Natural killer cell treated with Interleukin-12 subunit alpha and Interleukin-12 subunit beta and Interleukin-15 and Interleukin-18, amount 100 ng/mL, for 72 hours (primary cell): ENCODE measurements around the gene HEPACAM. TPM values are rescaled to one million over a fixed set of nuclear protein-coding genes. Genes with fewer than 3 reads are reported as not detected.

Experiments used
- ATAC-seq, 2 donors: fragments of 150-1000 bp; cut with Tn5 transposase in 1 of 2; sonication (Bioruptor Pico), chemical (Tn5 transposase) in 1 of 2; 2 replicates each; pipeline ENCODE4 v1.10.0; 2021
- DNase-seq: peaks from one replicate; pipeline ENCODE4 v3.0.0; 2022; ENCODE audit warnings: low spot score
- H3K27ac Mint-ChIP-seq, 2 donors: 1 replicate in 1 of 2; 2 replicates in 1 of 2; pipeline ENCODE4 v1.8.0; 2022; ENCODE audit warnings: mixed read lengths in 2 of 2, mild to moderate bottlenecking in 1 of 2, moderate library complexity in 1 of 2
- H3K27me3 Mint-ChIP-seq, 2 donors: 1 replicate in 1 of 2; 2 replicates in 1 of 2; pipeline ENCODE4 v1.8.0; 2022; ENCODE audit warnings: mixed read lengths in 2 of 2
- H3K36me3 Mint-ChIP-seq: one replicate; pipeline ENCODE4 v1.8.0; 2022; ENCODE audit warnings: mixed read lengths
- H3K4me1 Mint-ChIP-seq, 2 donors: 1 replicate in 1 of 2; 2 replicates in 1 of 2; pipeline ENCODE4 v1.8.0; 2022; ENCODE audit warnings: low read depth in 2 of 2, mixed read lengths in 2 of 2, mild to moderate bottlenecking in 1 of 2
- H3K4me3 Mint-ChIP-seq: one replicate; pipeline ENCODE4 v1.8.0; 2022; ENCODE audit warnings: mixed read lengths
- H3K9me3 Mint-ChIP-seq: 2 replicates; pipeline ENCODE4 v1.8.0; 2022; ENCODE audit warnings: mixed read lengths
- total RNA-seq, 2 donors: library from RNA; stranded (reverse); gene quantifications; one replicate each; pipeline ENCODE4 v1.2.3, GENCODE V29; 2022

HEPACAM gene
- total RNA-seq, 2 donors from 2014 or later = not detected

DNA sequence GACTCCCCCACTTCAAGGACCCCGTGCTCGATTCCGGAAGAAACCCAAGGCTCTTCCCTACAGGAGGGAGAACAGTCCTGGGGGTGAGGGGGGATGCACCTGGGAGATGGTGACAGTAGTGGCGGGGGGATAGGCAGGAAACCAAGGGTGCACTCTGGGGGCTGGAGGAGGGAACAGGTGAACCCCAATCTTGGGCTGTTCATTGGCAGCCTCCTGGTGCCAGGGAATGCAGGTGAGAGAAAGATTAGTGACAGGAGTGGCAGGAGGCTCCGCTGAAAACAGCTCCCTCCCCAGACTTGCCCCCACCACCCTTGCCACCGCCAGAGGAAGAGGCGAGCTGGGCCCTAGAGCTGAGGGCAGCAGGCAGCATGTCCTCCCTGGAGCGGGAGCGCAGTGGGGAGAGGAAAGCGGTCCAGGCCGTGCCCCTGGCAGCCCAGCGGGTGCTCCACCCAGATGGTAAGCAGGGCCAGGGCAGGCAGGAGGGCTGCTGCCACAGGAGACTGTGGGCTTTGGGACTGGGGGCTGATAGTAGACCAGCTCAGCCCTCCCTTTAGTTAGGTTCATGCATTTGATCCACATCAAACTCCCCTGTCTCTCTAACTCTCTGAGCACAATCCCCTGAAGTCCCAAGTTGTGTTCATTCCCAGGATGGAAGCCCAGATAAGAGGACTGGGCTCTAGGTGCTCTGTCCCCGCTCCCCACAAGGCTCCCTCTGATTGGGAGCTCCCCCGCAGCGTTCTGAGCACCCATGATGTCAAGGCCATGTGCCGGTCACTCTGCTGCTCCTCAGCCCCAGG lies 56.2 kb downstream of the HEPACAM start:
- Mint-ChIP-seq H3K4me3 (no peak overlapping the region), H3K36me3 (no peaks in the 10 kb centered on the region), H3K4me1 (peaks cover 14 to 20% of the 10 kb centered on the region in 2 donors), H3K27ac (no peak overlapping the region), H3K9me3 (no peaks in the 10 kb centered on the region), H3K27me3 (no peaks in the 10 kb centered on the region)
- DNase-seq = no peak
- ATAC-seq = no peak

DNA sequence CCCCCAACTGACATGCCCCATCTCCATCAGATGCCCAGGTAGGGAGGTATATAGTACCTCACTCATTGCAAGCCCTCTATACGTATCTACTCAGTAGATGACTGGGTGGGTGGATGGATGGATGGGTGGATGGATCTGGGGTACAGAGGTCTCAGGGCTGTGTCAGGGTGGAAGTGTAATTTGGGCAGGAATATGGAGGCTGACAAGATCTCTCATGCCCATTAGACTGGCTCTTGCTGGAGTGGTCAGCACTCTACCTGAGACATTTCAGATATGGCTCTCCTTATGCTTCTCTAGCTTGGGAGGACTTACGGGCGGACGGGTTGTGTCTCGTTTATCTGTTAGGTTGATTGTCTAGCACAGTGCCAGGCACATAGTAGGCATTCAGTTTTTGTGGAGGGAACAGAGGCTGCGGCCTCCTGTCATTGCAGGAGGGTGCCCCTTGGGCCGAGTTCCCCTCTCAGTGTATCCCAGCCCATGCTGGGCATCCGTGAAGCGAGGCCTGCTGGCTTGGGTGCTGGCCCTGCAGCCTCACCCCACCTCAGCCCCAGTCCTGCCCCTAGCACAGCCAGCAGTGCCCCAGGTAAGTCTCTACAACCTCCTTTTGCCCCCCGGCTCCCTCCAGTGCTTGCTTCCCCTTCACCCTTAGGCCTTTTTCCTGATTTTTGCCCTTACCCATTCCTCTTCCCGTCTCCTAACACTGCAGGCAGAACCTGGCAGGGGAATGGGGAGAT lies 56.9 kb downstream of the HEPACAM start:
- Mint-ChIP-seq H3K4me1 (peaks cover 14 to 20% of the 10 kb centered on the region in 2 donors), H3K4me3 (no peak overlapping the region), H3K27me3 (peaks cover 1 to 3% of the 10 kb centered on the region in 2 donors), H3K27ac (no peak overlapping the region), H3K36me3 (no peaks in the 10 kb centered on the region), H3K9me3 (no peaks in the 10 kb centered on the region)
- no peak for ATAC-seq
- no peak for DNase-seq

DNA sequence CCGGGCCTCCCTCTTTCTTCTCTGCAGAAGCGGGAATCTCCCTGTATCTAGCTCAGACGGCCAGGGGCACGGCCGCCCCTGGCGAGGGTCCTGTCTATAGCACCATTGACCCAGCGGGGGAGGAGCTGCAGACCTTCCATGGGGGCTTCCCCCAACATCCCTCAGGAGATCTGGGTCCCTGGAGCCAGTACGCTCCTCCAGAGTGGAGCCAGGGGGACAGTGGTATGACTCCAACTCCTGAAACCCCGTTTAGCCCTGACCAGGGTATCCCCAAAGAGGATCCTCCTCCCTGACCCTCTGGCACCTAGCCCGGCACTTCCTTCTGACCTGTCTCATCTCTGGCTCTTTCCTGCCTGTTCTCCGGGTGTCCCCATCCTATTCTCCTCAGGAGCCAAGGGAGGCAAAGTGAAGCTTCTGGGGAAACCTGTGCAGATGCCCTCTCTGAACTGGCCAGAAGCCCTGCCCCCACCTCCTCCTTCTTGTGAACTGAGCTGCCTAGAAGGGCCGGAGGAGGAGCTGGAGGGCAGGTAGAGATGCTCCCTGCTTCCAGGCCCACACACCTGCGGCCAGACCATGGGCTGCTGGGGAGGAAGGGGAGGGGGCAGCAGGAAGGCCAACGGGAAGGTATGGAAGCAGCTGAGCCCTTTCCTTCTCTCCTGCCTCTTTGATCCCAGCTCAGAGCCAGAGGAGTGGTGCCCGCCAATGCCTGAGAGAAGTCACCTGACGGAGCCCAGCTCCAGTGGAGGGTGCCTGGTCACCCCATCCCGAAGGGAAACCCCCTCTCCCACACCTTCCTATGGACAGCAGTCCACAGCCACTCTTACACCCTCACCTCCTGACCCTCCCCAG lies 57.7 kb downstream of the HEPACAM start:
- H3K27ac Mint-ChIP-seq = peak overlapping the region in 1 of 2 donors; percentile 50
- ATAC-seq = no peak
- H3K9me3 Mint-ChIP-seq = no peaks in the 10 kb centered on the region

DNA sequence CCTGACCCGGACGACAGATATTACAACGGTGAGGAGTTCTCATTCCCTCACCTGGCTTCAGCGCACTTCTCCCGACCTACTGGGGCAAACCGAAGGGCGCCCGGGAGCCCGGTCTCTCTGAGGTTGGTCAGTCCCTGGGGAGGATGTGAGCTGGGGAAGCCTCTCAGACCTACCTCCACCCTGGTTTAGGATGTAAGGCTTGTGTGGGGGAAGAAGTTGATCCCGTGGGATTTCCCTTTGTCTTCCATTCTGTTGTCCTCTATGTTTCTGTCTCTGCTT lies 58.3 kb downstream of the HEPACAM start:
- Mint-ChIP-seq H3K9me3 (no peaks in the 10 kb centered on the region), H3K27me3 (peaks cover 14% of the 10 kb centered on the region in 2 donors), H3K4me3 (peak overlapping the region; percentile 84), H3K36me3 (no peaks in the 10 kb centered on the region), H3K4me1 (peaks cover 14 to 17% of the 10 kb centered on the region in 2 donors), H3K27ac (peak overlapping the region; percentile 50 to 82)
- no peak for ATAC-seq
- no peak for DNase-seq

More for the DNA sequence above, 57.7 kb downstream of the HEPACAM start:
- Mint-ChIP-seq H3K4me3 (peak overlapping the region; percentile 84), H3K27me3 (peaks cover 9 to 10% of the 10 kb centered on the region in 2 donors), H3K4me1 (peaks cover 14 to 17% of the 10 kb centered on the region in 2 donors), H3K36me3 (no peaks in the 10 kb centered on the region)
- no peak for DNase-seq

DNA sequence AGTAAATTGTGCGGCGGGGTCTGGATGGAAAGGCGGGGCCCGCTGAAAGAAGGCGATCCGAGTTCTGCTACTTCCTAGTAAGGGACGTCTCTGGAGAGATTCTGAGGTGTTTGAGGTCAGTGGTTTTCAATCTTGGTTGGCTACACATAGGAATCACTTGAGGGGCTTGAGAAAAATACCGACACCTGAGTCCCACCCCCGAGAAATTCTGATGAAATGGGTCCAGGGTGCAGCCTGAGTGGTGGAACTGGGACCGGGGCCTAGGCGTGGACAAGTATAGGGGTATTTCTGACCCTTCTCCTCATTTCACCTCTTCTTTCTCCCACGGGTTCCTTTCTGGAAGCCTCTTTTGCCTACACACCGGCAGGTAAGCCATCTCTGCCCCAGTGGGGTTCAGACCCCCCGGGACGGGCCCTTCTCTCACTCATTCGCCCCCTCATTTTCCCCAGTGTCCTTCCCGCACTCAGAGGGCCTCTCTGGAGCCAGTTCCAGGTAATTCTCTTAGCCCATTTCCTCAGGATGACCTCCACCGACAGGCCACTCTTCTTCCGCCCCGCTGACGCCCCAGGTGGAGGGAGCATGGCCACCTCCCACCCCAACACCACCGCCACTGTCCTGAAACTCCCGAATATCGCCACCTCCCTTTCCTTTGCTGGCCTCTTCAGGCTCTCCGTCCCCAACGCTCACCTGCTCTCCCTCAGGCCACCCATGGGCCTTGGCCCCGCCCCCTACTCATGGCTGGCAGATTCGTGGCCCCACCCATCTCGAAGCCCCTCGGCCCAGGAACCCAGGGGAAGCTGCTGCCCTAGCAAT lies 58.8 kb downstream of the HEPACAM start:
- Mint-ChIP-seq H3K4me3 (peak overlapping the region; percentile 84), H3K9me3 (no peaks in the 10 kb centered on the region), H3K36me3 (no peaks in the 10 kb centered on the region), H3K27ac (peak overlapping the region; percentile 50 to 82), H3K4me1 (peaks cover 14 to 17% of the 10 kb centered on the region in 2 donors), H3K27me3 (peaks cover 19% of the 10 kb centered on the region in 2 donors)
- ATAC-seq = no peak
- DNase-seq = no peak

DNA sequence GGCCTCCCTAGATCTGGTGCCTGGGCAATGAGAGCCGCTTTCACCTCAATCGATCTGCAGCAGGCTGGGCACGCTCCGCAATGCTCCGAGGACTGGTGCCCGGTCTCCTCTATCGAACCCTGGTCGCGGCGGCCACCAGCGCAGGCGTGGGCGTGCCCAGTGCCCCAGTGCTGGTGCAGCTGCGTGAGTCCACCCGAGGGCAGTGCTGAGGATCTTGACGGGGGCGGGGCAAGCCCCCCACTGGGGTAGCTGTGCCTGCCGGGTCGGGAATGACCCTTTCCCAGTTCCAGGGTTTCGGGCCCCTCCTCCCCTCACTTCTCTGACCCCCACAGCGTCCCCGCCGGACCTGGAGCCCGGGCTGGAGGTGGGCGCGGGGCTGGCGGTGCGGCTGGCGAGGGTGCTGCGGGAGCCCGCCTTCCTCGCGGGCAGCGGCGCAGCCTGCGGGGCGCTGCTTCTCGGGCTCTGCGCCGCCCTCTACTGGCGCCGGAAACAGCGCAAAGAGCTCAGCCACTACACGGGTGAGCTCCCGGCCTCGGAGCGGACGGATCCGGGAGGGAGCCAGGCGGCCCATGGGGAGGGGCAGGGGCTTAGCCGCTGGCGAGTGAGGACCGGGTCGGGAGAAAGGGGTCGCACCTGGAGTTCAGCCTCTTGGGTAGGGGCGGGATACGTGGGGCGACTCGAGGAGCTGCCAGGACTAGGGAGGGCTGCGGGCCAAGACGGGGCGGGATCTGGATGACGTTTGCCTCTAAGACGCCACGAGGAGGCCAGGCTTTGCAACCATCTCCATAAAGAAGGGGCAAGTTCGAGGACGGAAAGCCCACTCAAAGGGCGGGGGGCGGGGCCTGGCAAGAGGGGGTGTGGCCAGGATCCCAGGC lies 59.7 kb downstream of the HEPACAM start:
- H3K9me3 Mint-ChIP-seq = no peaks in the 10 kb centered on the region
- DNase-seq (peak; percentile 86), ATAC-seq (peak; percentile 93 to 94)
- H3K27me3 Mint-ChIP-seq = peaks cover 24 to 28% of the 10 kb centered on the region in 2 donors
- H3K27ac Mint-ChIP-seq = peak overlapping the region; percentile 50 to 82
- peak overlapping the region; percentile 84 for H3K4me3 Mint-ChIP-seq
- peaks cover 14 to 17% of the 10 kb centered on the region in 2 donors for H3K4me1 Mint-ChIP-seq
- H3K36me3 Mint-ChIP-seq = no peaks in the 10 kb centered on the region

DNA sequence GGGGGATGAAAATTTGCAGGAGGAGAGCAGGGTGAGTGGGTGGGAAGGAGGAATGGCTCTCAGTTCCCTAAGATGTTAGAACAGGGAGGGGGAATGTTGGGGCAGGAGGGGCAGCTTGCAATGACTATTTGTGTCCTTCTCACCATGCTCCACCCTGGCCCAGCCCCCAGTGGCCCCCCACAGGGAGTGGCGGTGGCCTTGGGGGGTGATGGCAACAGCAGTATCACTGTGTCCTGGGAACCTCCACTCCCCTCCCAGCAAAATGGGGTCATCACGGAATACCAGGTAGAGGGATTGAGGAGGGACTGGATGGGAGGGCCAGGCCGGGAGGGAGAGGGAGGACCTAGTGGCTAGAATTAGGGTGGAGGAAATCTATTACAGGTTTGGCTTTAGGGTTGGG lies 60.4 kb downstream of the HEPACAM start:
- Mint-ChIP-seq H3K27ac (no peak overlapping the region), H3K27me3 (peaks cover 28 to 33% of the 10 kb centered on the region in 2 donors), H3K4me1 (peaks cover 14 to 17% of the 10 kb centered on the region in 2 donors), H3K9me3 (no peaks in the 10 kb centered on the region), H3K4me3 (peak overlapping the region; percentile 84), H3K36me3 (no peaks in the 10 kb centered on the region)
- DNase-seq = no peak
- no peak for ATAC-seq

DNA sequence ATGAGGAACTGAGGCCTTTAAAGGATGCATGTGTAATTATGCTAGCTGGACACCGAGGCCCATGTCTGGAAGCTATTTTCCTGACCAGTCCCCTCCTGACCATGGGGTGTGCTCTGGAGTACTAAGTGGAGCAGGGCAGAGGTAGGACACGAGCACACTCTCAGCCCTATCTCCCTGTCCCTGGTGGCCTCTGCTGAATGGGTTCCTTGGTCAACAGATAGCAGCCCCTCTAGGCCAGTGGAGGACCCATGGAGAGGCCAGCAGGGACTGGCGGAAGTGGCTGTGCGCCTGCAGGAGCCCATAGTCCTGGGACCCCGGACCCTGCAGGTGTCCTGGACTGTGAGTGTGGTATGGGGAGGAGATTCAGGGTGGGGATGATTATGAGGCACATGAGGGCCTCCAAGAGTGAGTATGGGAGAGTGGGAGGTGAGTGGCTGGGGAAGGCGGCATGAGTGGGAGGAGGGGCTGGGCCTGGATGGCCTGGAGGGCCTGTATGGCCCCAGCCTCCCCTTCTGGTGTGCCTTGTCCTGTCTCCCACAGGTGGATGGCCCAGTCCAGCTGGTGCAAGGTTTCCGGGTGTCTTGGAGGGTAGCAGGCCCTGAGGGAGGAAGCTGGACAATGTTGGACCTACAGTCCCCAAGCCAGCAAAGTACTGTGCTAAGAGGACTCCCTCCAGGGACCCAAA lies 61.1 kb downstream of the HEPACAM start:
- DNase-seq = no peak
- Mint-ChIP-seq H3K4me1 (peaks cover 14 to 17% of the 10 kb centered on the region in 2 donors), H3K27ac (no peak overlapping the region), H3K36me3 (no peaks in the 10 kb centered on the region), H3K4me3 (peak overlapping the region; percentile 84), H3K9me3 (no peaks in the 10 kb centered on the region), H3K27me3 (peaks cover 35 to 40% of the 10 kb centered on the region in 2 donors)
- no peak for ATAC-seq

DNA sequence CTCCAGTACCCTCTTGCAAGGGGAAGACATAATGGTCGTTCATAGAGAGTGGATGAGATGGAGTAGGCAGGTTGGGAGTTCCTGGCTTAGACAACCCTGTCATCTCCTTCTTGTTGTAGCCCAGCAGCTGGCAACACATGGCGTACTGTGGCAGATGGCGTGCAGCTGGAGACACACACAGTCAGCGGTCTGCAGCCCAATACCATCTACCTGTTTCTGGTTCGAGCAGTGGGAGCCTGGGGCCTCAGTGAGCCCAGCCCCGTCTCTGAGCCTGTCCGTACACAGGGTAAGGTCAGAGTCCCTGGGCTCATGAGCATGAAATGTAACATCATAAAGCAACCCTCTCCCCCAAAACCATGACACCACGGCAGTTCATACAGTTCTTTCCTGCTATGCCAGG lies 61.9 kb downstream of the HEPACAM start:
- H3K27ac Mint-ChIP-seq = no peak overlapping the region
- no peak for ATAC-seq
- no peak for DNase-seq
- no peak overlapping the region for H3K4me3 Mint-ChIP-seq
- peaks cover 14 to 22% of the 10 kb centered on the region in 2 donors for H3K4me1 Mint-ChIP-seq
- peaks cover 42 to 43% of the 10 kb centered on the region in 2 donors for H3K27me3 Mint-ChIP-seq
- no peaks in the 10 kb centered on the region for H3K9me3 Mint-ChIP-seq
- H3K36me3 Mint-ChIP-seq = no peaks in the 10 kb centered on the region

DNA sequence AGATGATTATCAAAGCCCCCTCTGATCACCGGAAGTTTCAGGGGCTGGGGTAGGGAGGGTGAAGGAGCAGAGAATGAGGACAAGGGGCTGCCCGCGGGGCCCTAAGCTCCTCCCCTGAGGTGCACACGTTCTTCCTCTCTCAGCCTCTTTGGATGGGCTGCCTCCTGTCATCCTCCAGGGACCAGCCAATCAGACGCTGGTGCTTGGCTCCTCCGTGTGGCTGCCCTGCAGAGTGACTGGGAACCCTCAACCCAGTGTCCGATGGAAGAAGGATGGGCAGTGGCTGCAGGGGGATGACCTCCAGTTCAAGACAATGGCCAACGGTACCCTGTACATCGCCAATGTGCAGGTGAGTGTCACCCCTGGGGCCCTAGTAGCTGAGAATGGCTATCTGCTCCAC lies 63.1 kb downstream of the HEPACAM start:
- no peak overlapping the region for H3K27ac Mint-ChIP-seq
- DNase-seq = no peak
- H3K36me3 Mint-ChIP-seq = no peaks in the 10 kb centered on the region
- peaks cover 10 to 19% of the 10 kb centered on the region in 2 donors for H3K4me1 Mint-ChIP-seq
- ATAC-seq = no peak
- peaks cover 52% of the 10 kb centered on the region in 2 donors for H3K27me3 Mint-ChIP-seq
- H3K4me3 Mint-ChIP-seq = no peak overlapping the region
- no peaks in the 10 kb centered on the region for H3K9me3 Mint-ChIP-seq

DNA sequence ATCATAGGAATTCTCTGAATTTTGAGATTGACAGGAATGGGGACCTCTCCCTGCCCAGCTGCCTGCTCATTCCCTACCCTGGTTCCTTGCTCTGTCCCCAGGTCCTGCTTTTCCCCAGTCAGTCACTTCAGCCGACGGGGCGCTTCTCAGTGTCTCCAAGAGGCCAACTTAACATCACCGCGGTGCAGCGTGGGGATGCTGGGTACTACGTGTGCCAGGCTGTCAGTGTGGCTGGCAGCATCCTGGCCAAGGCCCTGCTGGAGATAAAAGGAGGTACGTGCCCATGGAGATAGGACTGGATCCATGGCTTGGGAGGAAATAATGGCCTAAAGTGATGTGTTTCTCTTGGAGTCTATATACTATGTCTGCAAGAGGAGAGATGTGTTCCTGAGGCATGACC lies 63.6 kb downstream of the HEPACAM start:
- Mint-ChIP-seq H3K27me3 (peaks cover 56 to 57% of the 10 kb centered on the region in 2 donors), H3K9me3 (no peaks in the 10 kb centered on the region), H3K27ac (no peak overlapping the region), H3K4me1 (peaks cover 5 to 16% of the 10 kb centered on the region in 2 donors), H3K36me3 (no peaks in the 10 kb centered on the region), H3K4me3 (no peak overlapping the region)
- DNase-seq = no peak
- no peak for ATAC-seq

DNA sequence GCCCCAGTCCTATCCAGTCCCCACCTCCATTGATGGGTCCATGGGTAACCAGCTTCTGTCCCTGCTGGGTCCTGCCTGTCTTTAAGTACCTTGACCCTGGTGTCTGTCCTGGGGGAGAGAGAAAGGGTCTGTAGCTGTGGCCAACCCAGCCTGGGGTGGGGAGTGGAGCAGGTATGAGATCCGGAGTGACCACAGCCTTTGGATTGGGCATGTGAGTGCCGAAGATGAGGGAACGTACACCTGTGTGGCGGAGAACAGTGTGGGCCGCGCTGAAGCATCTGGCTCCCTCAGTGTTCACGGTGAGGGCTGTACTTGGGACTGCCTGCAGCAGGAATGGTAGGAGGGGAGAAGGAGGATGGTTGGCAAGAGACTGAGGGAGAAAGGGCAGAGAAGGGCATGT lies 65.4 kb downstream of the HEPACAM start:
- DNase-seq (no peak), ATAC-seq (no peak)
- H3K27me3 Mint-ChIP-seq = peaks cover 68% of the 10 kb centered on the region in 2 donors
- H3K4me3 Mint-ChIP-seq = no peak overlapping the region
- no peaks in the 10 kb centered on the region for H3K36me3 Mint-ChIP-seq
- H3K9me3 Mint-ChIP-seq = no peaks in the 10 kb centered on the region
- peaks cover 0 to 17% of the 10 kb centered on the region in 2 donors for H3K4me1 Mint-ChIP-seq
- no peak overlapping the region for H3K27ac Mint-ChIP-seq
